Measurements from ENCODE around the gene ATG3.

DNA sequence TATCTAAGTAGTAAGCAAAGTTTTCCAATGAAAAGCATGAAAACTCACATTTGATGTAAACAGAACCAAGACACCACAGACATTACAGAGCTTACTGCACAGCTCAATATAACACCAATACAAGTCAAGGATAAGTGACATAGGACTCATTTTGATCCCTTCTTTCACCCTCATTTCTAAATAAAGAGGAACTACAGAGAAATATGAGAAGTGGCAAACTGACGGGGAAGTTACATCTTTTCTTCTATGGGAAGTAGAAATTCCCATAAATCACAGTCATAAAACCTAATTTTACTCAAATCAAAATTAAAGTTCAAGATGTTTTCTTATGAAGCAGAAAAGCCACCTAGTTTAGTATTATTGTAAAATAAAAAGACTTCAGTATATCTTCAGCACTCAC, 3.8 kb downstream of the ATG3 start:
- TF ChIP-seq, protein P1, sequence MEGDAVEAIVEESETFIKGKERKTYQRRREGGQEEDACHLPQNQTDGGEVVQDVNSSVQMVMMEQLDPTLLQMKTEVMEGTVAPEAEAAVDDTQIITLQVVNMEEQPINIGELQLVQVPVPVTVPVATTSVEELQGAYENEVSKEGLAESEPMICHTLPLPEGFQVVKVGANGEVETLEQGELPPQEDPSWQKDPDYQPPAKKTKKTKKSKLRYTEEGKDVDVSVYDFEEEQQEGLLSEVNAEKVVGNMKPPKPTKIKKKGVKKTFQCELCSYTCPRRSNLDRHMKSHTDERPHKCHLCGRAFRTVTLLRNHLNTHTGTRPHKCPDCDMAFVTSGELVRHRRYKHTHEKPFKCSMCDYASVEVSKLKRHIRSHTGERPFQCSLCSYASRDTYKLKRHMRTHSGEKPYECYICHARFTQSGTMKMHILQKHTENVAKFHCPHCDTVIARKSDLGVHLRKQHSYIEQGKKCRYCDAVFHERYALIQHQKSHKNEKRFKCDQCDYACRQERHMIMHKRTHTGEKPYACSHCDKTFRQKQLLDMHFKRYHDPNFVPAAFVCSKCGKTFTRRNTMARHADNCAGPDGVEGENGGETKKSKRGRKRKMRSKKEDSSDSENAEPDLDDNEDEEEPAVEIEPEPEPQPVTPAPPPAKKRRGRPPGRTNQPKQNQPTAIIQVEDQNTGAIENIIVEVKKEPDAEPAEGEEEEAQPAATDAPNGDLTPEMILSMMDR (IDR thresholded peaks at IDR 0.05), result no peak
- no peak for TF ChIP-seq POLR2AphosphoS5 (IDR thresholded peaks at IDR 0.05)

All from prostate gland (tissue), 2 donors.